ENCODE measurements around the gene ZNF57. TPM values are rescaled to one million over a fixed set of nuclear protein-coding genes. Genes with fewer than 3 reads are reported as not detected.

ZNF57 gene
- total RNA-seq, 4 donors from 2014 or later = 2.0 to 6.3 (median 4.7) TPM

GRCh38 chr19:2944775-2945574 is 44.2 kb downstream of the ZNF57 start, which contains the start of gene ZNF77:
TSS of gene ZNF77 (minus strand) at chr19:2944971. CDS start at chr19:2944840, 131 bp downstream.
- TF ChIP-seq CTCF (IDR thresholded peaks at IDR 0.05) = no peak
- peak; percentile 99 for DNase-seq (ENCODE audit: low spot score)
- ATAC-seq (ENCODE audit: low FRiP score) = peak; percentile 99

GRCh38 chr19:2945575-2946184 is 45.0 kb downstream of the ZNF57 start:
- ATAC-seq (ENCODE audit: low FRiP score) (no peak), DNase-seq (ENCODE audit: low spot score) (no peak)
- TF ChIP-seq CTCF (IDR thresholded peaks at IDR 0.05) = no peak

- DNase-seq (ENCODE audit: low spot score) = no peak
- ATAC-seq (ENCODE audit: low FRiP score) = no peak
- no peak for TF ChIP-seq CTCF (IDR thresholded peaks at IDR 0.05)
Observed at GRCh38 chr19:2949939-2950285, 49.2 kb downstream of the ZNF57 start.

GRCh38 chr19:2950286-2951124 is 49.8 kb downstream of the ZNF57 start:
- TF ChIP-seq CTCF (IDR thresholded peaks at IDR 0.05) = no peak
- peak; percentile 97 for ATAC-seq (ENCODE audit: low FRiP score)
- peak; percentile 100 for DNase-seq (ENCODE audit: low spot score)

GRCh38 chr19:2952953-2953481 is 52.3 kb downstream of the ZNF57 start:
- ATAC-seq (ENCODE audit: low FRiP score) = peak; percentile 22
- DNase-seq (ENCODE audit: low spot score) = no peak

GRCh38 chr19:2957160-2957559 is 56.4 kb downstream of the ZNF57 start:
- no peak for ATAC-seq (ENCODE audit: low FRiP score)
- TF ChIP-seq CTCF (IDR thresholded peaks at IDR 0.05) = no peak
- no peak for DNase-seq (ENCODE audit: low spot score)

More at GRCh38 chr19:2952953-2953481, 52.3 kb downstream of the ZNF57 start:
- TF ChIP-seq CTCF (IDR thresholded peaks at IDR 0.05) = no peak

Measured in omental fat pad (tissue), 4 donors.